Neural progenitor cell (in vitro differentiated cells): ENCODE data around the gene CYTH1. TPM values are rescaled to one million over a fixed set of nuclear protein-coding genes. Genes with fewer than 3 reads are reported as not detected.

Experiments used
- DNase-seq: peaks from one replicate; pipeline ENCODE4 v3.0.0-alpha.2; 2016; ENCODE audit warnings: low spot score
- H2AFZ ChIP-seq: fragments of 200-600 bp; sonication (generic); replicated peaks from 2 replicates; pipeline ENCODE4 v1.6.1; 2016; ENCODE audit warnings: antibody characterized with exemption
- H3F3A ChIP-seq: fragments of 200-600 bp; sonication (generic); 2 replicates; pipeline ENCODE4 v1.6.1; 2016; ENCODE audit warnings: antibody characterized with exemption, low read depth
- H3K27ac ChIP-seq: fragments of 200-600 bp; sonication (generic); 2 replicates; pipeline ENCODE4 v1.5.1; 2016; ENCODE audit warnings: mild to moderate bottlenecking
- H3K27me3 ChIP-seq: fragments of 200-600 bp; sonication (generic); 2 replicates; pipeline ENCODE4 v1.6.1; 2016; ENCODE audit warnings: mild to moderate bottlenecking, moderate library complexity
- H3K36me3 ChIP-seq: fragments of 200-600 bp; sonication (generic); 2 replicates; pipeline ENCODE4 v1.5.1; 2016
- H3K4me1 ChIP-seq: fragments of 200-600 bp; sonication (generic); 2 replicates; pipeline ENCODE4 v1.6.1; 2016; ENCODE audit warnings: mixed run types
- H3K4me2 ChIP-seq: fragments of 200-600 bp; sonication (generic); 2 replicates; pipeline ENCODE4 v1.6.1; 2016
- H3K4me3 ChIP-seq: fragments of 200-600 bp; sonication (generic); 2 replicates; pipeline ENCODE4 v1.5.1; 2016
- H3K79me2 ChIP-seq: fragments of 200-600 bp; sonication (generic); 2 replicates; pipeline ENCODE4 v1.6.1; 2016; ENCODE audit warnings: low read depth
- H3K9ac ChIP-seq: fragments of 200-600 bp; sonication (generic); 2 replicates; pipeline ENCODE4 v1.6.1; 2016
- H3K9me3 ChIP-seq: fragments of 200-600 bp; sonication (generic); 2 replicates; pipeline ENCODE4 v1.5.1; 2016; ENCODE audit warnings: low read depth
- H4K20me1 ChIP-seq: fragments of 200-600 bp; sonication (generic); 2 replicates; pipeline ENCODE4 v1.6.1; 2016; ENCODE audit warnings: low read depth
- H3K27ac Mint-ChIP-seq: 3 replicates; pipeline ENCODE4 v1.8.0; 2021; ENCODE audit warnings: mixed read lengths
- H3K27me3 Mint-ChIP-seq: 2 replicates; pipeline ENCODE4 v1.8.0; 2022; ENCODE audit warnings: low read depth, mild to moderate bottlenecking, inconsistent platforms, moderate library complexity, mixed read lengths; ENCODE audit not compliant: insufficient read depth
- H3K36me3 Mint-ChIP-seq: 3 replicates; pipeline ENCODE4 v1.8.0; 2021; ENCODE audit warnings: mixed read lengths
- H3K4me1 Mint-ChIP-seq: 3 replicates; pipeline ENCODE4 v1.8.0; 2021; ENCODE audit warnings: mixed read lengths
- H3K4me3 Mint-ChIP-seq: 3 replicates; pipeline ENCODE4 v1.8.0; 2021; ENCODE audit warnings: mild to moderate bottlenecking, moderate library complexity, mixed read lengths
- H3K9me3 Mint-ChIP-seq: 3 replicates; pipeline ENCODE4 v1.8.0; 2020; ENCODE audit warnings: mixed read lengths
- CTCF ChIP-seq: fragments of 200-600 bp; sonication (generic); IDR thresholded peaks from 2 replicates; pipeline ENCODE4 v1.5.1; 2017; ENCODE audit warnings: antibody characterized with exemption, mild to moderate bottlenecking
- EZH2 ChIP-seq: fragments of 200-600 bp; sonication (generic); IDR thresholded peaks from 2 replicates; pipeline ENCODE4 v1.6.1; 2017; ENCODE audit warnings: antibody characterized with exemption, mild to moderate bottlenecking, moderate library complexity
- EZH2phosphoT487 ChIP-seq: fragments of 200-600 bp; sonication (generic); IDR thresholded peaks from 2 replicates; pipeline ENCODE4 v1.6.1; 2017; ENCODE audit warnings: antibody characterized with exemption
- small RNA-seq: library from RNA; depleted of rRNA; stranded (forward); fragments of <200 nt; gene quantifications from one replicate; pipeline ENCODE3, GENCODE V24; 2015
- total RNA-seq: library from RNA; depleted of rRNA; stranded (reverse); fragments of >200 nt; gene quantifications from 2 replicates; pipeline ENCODE4 v1.2.3, GENCODE V29; 2015; ENCODE audit warnings: low replicate concordance

The CYTH1 gene
- total RNA-seq, 1 donor from 2014 or later, result 14.8 TPM

GRCh38 chr17:78628547-78629435 is 153.3 kb downstream of the CYTH1 start:
- no peak overlapping the region for H3K27ac Mint-ChIP-seq
- Histone ChIP-seq H3K36me3 (no peaks in the 10 kb centered on the region), H3K9ac (no peak overlapping the region), H4K20me1 (no peaks in the 10 kb centered on the region), H3F3A (no peaks in the 10 kb centered on the region), H3K9me3 (no peaks in the 10 kb centered on the region), H3K27ac (no peak overlapping the region), H2AFZ (no peak overlapping the region), H3K4me3 (no peak overlapping the region), H3K27me3 (no peaks in the 10 kb centered on the region), H3K79me2 (no peaks in the 10 kb centered on the region), H3K4me2 (no peak overlapping the region), H3K4me1 (no peaks in the 10 kb centered on the region)
- no peak for TF ChIP-seq EZH2phosphoT487
- TF ChIP-seq CTCF, result no peak
- no peak for TF ChIP-seq EZH2
- no peak overlapping the region for H3K4me3 Mint-ChIP-seq
- H3K9me3 Mint-ChIP-seq, result no peaks in the 10 kb centered on the region
- peaks cover 11% of the 10 kb centered on the region for H3K27me3 Mint-ChIP-seq
- no peaks in the 10 kb centered on the region for H3K36me3 Mint-ChIP-seq
- no peak for DNase-seq
- peaks cover 12% of the 10 kb centered on the region for H3K4me1 Mint-ChIP-seq

GRCh38 chr17:78624324-78625151 is 157.5 kb downstream of the CYTH1 start:
- H4K20me1 ChIP-seq, result no peaks in the 10 kb centered on the region
- no peak overlapping the region for H3K4me3 ChIP-seq
- H3K27ac Mint-ChIP-seq, result no peak overlapping the region
- H3K27me3 Mint-ChIP-seq, result peaks cover 8% of the 10 kb centered on the region
- H3K36me3 ChIP-seq, result no peaks in the 10 kb centered on the region
- no peaks in the 10 kb centered on the region for H3K36me3 Mint-ChIP-seq
- DNase-seq, result no peak
- no peaks in the 10 kb centered on the region for H3K9me3 ChIP-seq
- H2AFZ ChIP-seq, result no peak overlapping the region
- no peaks in the 10 kb centered on the region for H3F3A ChIP-seq
- peaks cover 4% of the 10 kb centered on the region for H3K9me3 Mint-ChIP-seq
- H3K79me2 ChIP-seq, result no peaks in the 10 kb centered on the region
- H3K9ac ChIP-seq, result no peak overlapping the region
- no peak overlapping the region for H3K4me2 ChIP-seq
- no peak overlapping the region for H3K4me3 Mint-ChIP-seq
- no peaks in the 10 kb centered on the region for H3K4me1 Mint-ChIP-seq
- no peak overlapping the region for H3K27ac ChIP-seq
- TF ChIP-seq EZH2 (no peak), CTCF (no peak), EZH2phosphoT487 (no peak)
- H3K4me1 ChIP-seq, result no peaks in the 10 kb centered on the region
- no peaks in the 10 kb centered on the region for H3K27me3 ChIP-seq

Small RNAs within 50 kb of the gene (small RNA-seq; reads per million reads assigned to genes)
- not detected for gene RNU6-638P

Other genes with a start within 250 kb of the CYTH1 start
- gene DNAH17, start 204.9 kb downstream of the CYTH1 start, total RNA-seq, result 0.03 TPM in 1 of 2 replicates, not detected in the other
- 16.6 and 20.4 TPM in 2 replicates for gene USP36, start 58.5 kb upstream of the CYTH1 start, total RNA-seq
- 0.28 and 0.39 TPM in 2 replicates for gene CEP295NL, start 120.9 kb upstream of the CYTH1 start, total RNA-seq
- gene TIMP2, start 143.1 kb upstream of the CYTH1 start, total RNA-seq, result 19.8 and 22.3 TPM in 2 replicates
- gene LGALS3BP, start 197.7 kb upstream of the CYTH1 start, total RNA-seq, result 17.5 and 64.3 TPM in 2 replicates
- gene CANT1, start 227.5 kb upstream of the CYTH1 start, total RNA-seq, result 24.3 and 61.3 TPM in 2 replicates
- gene C1QTNF1, start 241.9 kb upstream of the CYTH1 start, total RNA-seq, result 1.4 and 2.6 TPM in 2 replicates